Common myeloid progenitor, CD34-positive (primary cell): ENCODE data around the gene TRAPPC10.

ENCODE experiments used
- CTCF ChIA-PET: fragments of 350-600 bp; sonication (Branson Sonifier 250); formaldehyde crosslinking; loops from one replicate; lab custom pipeline; 2021; ENCODE audit warnings: antibody characterized with exemption; lab: Charles Lee
- POLR2A ChIA-PET: fragments of 350-600 bp; sonication (Branson Sonifier 250); formaldehyde crosslinking; loops from one replicate; lab custom pipeline; 2021; ENCODE audit warnings: antibody characterized with exemption; lab: Charles Lee
- DNase-seq, 3 donors: peaks; one replicate each; pipeline versions ENCODE4 v3.0.0 to v3.0.0-alpha.2; 2013
- H3K27ac ChIP-seq, 2 experiments: 1 replicate in 1 of 2; 2 replicates in 1 of 2; pipeline ENCODE4 v1.7.0; 2013; ENCODE audit warnings: inconsistent platforms in 2 of 2, low read length in 2 of 2, mild to moderate bottlenecking in 2 of 2, low read depth in 1 of 2, moderate library complexity in 1 of 2; ENCODE audit not compliant: severe bottlenecking in 2 of 2, insufficient read depth in 1 of 2, poor library complexity in 1 of 2
- H3K27me3 ChIP-seq, 5 experiments: replicated peaks in 2 of 5; 1 replicate in 3 of 5; 2 replicates in 2 of 5; pipeline versions ENCODE4 v1.6.1 to v1.7.0; 2013; ENCODE audit warnings: low read length in 4 of 5, mild to moderate bottlenecking in 2 of 5, moderate library complexity in 2 of 5, inconsistent platforms in 1 of 5; ENCODE audit not compliant: insufficient read depth in 5 of 5, control insufficient read depth in 4 of 5
- H3K36me3 ChIP-seq, 4 experiments: 1 replicate in 2 of 4; 2 replicates in 2 of 4; pipeline versions ENCODE4 v1.6.1 to v1.7.0; 2013; ENCODE audit warnings: low read length in 3 of 4, control low read depth in 1 of 4, mild to moderate bottlenecking in 1 of 4; ENCODE audit not compliant: control insufficient read depth in 4 of 4, insufficient read depth in 4 of 4
- H3K4me1 ChIP-seq, 4 experiments: 1 replicate in 3 of 4; 2 replicates in 1 of 4; pipeline versions ENCODE4 v1.6.1 to v1.7.1; 2013; ENCODE audit warnings: low read length in 3 of 4, mild to moderate bottlenecking in 3 of 4, control low read depth in 1 of 4, inconsistent platforms in 1 of 4, moderate library complexity in 1 of 4; ENCODE audit not compliant: control insufficient read depth in 4 of 4, insufficient read depth in 4 of 4; ENCODE audit errors: control extremely low read depth in 1 of 4
- H3K4me3 ChIP-seq, 7 experiments: 1 replicate in 4 of 7; 2 replicates in 3 of 7; pipeline versions ENCODE4 v1.5.1 to v1.7.0; 2013; ENCODE audit warnings: mild to moderate bottlenecking in 7 of 7, low read length in 6 of 7, moderate library complexity in 6 of 7, inconsistent platforms in 2 of 7, low read depth in 2 of 7, control low read depth in 1 of 7; ENCODE audit not compliant: insufficient read depth in 4 of 7, control insufficient read depth in 1 of 7; ENCODE audit errors: extremely low read depth in 1 of 7
- H3K9me3 ChIP-seq, 5 experiments: 1 replicate in 4 of 5; 2 replicates in 1 of 5; pipeline versions ENCODE4 v1.6.1 to v1.7.1; 2013; ENCODE audit warnings: low read length in 4 of 5, mild to moderate bottlenecking in 2 of 5, inconsistent platforms in 1 of 5, low read depth in 1 of 5, moderate library complexity in 1 of 5; ENCODE audit not compliant: control insufficient read depth in 4 of 5, insufficient read depth in 2 of 5; ENCODE audit errors: control extremely low read depth in 1 of 5
- WGBS: methylation state at CpG from one replicate; pipeline ENCODE4 v1.1.5; 2013; ENCODE audit not compliant: insufficient coverage; 5-methylcytosine and 5-hydroxymethylcytosine counted together

TRAPPC10 gene

DNA sequence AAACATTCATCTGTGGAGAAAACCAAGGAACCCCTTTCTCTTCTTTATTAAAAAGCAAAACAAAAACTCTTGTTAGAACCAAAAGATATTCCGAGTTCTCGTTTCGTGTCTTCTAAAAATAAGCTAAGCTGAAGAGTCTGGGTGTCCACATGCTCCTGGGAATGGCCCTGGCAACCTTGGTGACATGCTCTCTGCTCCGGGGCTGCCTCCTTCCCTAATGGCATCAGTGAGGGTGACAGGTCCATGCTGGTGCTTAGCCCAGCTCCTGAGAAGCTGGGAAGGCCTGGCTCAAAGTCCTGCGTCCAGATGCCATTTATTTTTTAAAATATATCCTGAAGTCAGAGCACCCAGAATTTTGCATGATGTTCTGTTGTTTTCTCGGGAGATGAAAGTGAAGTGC, 24.6 kb upstream of the TRAPPC10 start:
- 100% methylated on average over 5 of the region's 6 CpGs for WGBS
- CTCF ChIA-PET: interaction anchor here (1.4 kb wide), 1 partner anchor 10 kb away, joined by 3 read pairs; no protein-coding TSS in a partner anchor
- Histone ChIP-seq H3K27me3 (no peaks in the 10 kb centered on the region), H3K36me3 (peaks cover 0 to 6% (median 0%) of the 10 kb centered on the region in 4 experiments), H3K9me3 (no peaks in the 10 kb centered on the region), H3K4me1 (peaks cover 0 to 8% (median 4%) of the 10 kb centered on the region in 4 experiments), H3K4me3 (no peak overlapping the region), H3K27ac (no peak overlapping the region)
- no peak for DNase-seq
- POLR2A ChIA-PET: no interaction called here

DNA sequence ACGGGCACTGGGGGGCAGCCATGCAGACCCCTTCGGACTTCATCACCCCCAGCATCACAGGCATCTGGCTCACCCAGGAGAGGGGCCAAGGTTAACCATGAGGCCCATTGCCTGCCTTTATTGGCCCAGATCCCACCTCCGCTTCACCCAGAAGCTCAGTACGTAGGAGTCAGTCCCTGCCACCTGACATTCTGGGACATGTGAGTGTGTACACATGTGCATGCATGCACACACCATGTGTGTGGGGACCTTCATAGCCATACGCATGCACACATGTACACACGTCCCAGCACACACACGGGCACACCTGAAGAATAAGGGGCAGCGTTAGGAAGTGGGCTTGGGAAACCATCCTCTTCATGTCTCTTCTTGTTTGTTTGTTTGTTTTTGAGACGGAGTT, 24.1 kb upstream of the TRAPPC10 start:
- POLR2A ChIA-PET: no interaction called here
- Histone ChIP-seq H3K27ac (no peak overlapping the region), H3K4me3 (no peak overlapping the region), H3K9me3 (no peaks in the 10 kb centered on the region), H3K4me1 (peaks cover 0 to 8% (median 4%) of the 10 kb centered on the region in 4 experiments), H3K36me3 (peaks cover 0 to 4% (median 0%) of the 10 kb centered on the region in 4 experiments), H3K27me3 (no peaks in the 10 kb centered on the region)
- no peak for DNase-seq
- CTCF ChIA-PET: interaction anchor here (0.7 to 1.4 kb wide), 3 partner anchors 11 to 16 kb away, joined by 3 read pairs; no protein-coding TSS in a partner anchor
- WGBS: 93% methylated on average over 8 of the region's 9 CpGs

DNA sequence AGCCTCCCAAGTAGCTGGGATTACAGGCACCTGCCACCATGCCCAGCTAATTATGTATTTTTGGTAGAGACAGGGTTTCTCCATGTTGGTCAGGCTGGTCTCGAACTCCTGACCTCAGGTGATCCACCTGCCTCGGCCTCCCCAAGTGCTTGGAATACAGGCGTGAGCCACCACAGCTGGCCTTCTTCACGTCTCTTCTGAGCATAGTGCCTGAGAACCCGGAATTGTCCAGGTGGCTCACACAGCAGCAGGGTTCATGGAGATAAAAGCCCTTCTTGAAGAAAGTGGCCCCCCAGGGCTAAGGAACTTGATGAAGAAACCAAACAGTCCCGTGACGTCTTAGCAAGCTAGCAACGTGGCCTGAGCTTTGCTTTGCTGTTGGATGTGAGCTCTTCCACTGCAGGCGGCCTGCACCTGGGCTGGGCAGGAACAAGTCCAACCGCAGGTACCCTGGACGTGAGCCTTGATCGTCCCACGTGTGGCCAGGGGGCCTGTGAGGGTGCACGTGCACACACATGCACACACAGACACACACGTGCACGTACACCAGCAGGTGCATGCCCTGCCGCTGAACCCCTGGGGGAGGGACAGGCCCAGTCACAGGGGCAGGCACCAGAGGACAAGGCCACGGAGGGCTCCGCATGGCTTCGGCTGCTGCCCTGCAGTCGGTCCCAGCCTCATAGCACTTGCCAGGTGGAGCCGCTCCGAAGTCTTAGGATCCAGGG, 23.4 kb upstream of the TRAPPC10 start:
- POLR2A ChIA-PET: no interaction called here
- 95% methylated on average over 23 of the region's 23 CpGs for WGBS
- no peaks in the 10 kb centered on the region for H3K9me3 ChIP-seq
- H3K27me3 ChIP-seq: no peaks in the 10 kb centered on the region
- CTCF ChIA-PET: interaction anchor here (0.7 to 1.1 kb wide), 2 partner anchors 13 to 16 kb away, joined by 3 read pairs; no protein-coding TSS in a partner anchor
- H3K27ac ChIP-seq: no peak overlapping the region
- no peak for DNase-seq
- peaks cover 0 to 2% (median 0%) of the 10 kb centered on the region in 4 experiments for H3K36me3 ChIP-seq
- H3K4me3 ChIP-seq: no peak overlapping the region
- peaks cover 0 to 8% (median 4%) of the 10 kb centered on the region in 4 experiments for H3K4me1 ChIP-seq

DNA sequence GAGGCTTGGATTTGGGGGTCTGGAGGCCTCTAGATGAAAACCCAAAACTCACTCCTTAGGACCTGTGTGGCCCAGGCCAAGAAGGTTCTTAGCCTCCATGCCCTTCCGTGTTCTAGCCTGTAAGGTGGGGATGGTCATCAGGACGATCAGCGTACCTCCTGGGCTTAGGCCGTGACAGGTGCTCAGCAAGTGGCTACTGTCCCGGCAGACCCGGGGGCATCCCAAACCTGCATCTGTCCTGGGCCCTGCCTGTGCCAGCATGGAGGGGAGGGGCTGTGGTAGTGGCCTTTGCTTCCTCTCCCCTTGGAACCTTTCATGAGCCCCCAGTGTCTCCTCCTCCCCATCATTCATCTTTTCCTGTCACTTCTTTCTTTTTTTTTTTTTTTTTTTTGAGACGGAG, 22.7 kb upstream of the TRAPPC10 start:
- Histone ChIP-seq H3K9me3 (no peaks in the 10 kb centered on the region), H3K4me3 (no peak overlapping the region), H3K36me3 (no peaks in the 10 kb centered on the region), H3K4me1 (peaks cover 0 to 8% (median 4%) of the 10 kb centered on the region in 4 experiments), H3K27me3 (no peaks in the 10 kb centered on the region), H3K27ac (no peak overlapping the region)
- ChIA-PET POLR2A (no interaction called here), CTCF (no interaction called here)
- 96% methylated on average over 5 of the region's 7 CpGs for WGBS
- no peak for DNase-seq

DNA sequence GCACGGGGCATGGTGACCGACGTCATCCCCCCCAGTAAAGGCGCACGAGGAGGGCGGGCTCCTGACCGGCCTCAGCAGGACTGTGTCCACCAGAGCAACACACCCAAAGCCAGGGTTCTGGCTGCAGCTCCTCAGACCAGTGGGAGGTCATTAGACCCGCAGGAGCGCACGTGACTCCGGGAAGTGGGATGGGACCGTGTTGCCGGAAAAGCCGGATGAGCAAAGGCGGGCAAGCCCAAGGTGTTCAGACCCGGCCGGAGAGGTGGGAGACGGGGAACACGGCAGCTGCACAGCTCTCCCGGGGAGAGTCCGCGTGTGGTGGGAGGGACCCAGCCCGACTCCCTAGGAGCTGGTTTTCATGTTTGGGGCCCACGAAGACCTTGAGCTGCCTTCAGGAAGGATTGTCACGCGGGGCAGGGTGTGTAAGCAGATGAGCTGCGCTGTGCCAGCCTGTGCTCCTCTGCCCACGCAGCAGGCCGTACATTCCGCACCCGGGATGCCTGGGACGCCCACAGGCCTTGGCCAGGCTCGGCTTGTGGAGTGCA, 20.6 kb upstream of the TRAPPC10 start:
- POLR2A ChIA-PET: no interaction called here
- 97% methylated on average over 28 of the region's 33 CpGs for WGBS
- no peak overlapping the region for H3K4me3 ChIP-seq

DNA sequence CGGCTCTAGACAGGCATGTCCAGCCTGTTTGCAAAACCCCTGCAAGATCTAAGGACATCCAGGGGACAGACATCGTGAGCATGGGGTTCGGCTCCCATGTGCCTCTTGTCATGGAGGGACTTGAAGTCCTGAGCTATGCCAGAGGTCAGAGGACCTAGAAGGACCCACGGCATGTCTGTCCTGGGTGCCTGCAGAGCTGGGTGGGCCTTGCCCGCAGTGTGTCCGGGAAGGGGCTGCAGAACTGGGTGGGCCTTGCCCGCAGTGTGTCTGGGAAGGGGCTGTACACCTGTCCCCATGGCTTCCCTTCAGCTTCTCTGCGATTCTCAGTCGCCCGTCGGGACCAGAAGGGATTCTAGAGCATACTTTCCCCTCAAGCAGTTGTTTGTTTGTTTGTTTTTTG, 20.0 kb upstream of the TRAPPC10 start:
- ChIA-PET POLR2A (no interaction called here), CTCF (interaction anchor here (1.2 to 2.5 kb wide), 3 partner anchors 10 to 15 kb away, joined by 3 to 8 read pairs (median 3); no protein-coding TSS in a partner anchor)
- H3K9me3 ChIP-seq: peaks cover 0 to 3% (median 0%) of the 10 kb centered on the region in 5 experiments
- H3K27me3 ChIP-seq: no peaks in the 10 kb centered on the region
- DNase-seq: no peak
- H3K4me3 ChIP-seq: no peak overlapping the region
- H3K27ac ChIP-seq: no peak overlapping the region
- no peaks in the 10 kb centered on the region for H3K4me1 ChIP-seq
- no peaks in the 10 kb centered on the region for H3K36me3 ChIP-seq
- 97% methylated on average over 11 of the region's 11 CpGs for WGBS

More for the DNA sequence above, 20.6 kb upstream of the TRAPPC10 start:
- Histone ChIP-seq H3K9me3 (peaks cover 0 to 3% (median 0%) of the 10 kb centered on the region in 5 experiments), H3K36me3 (no peaks in the 10 kb centered on the region), H3K27me3 (no peaks in the 10 kb centered on the region), H3K27ac (no peak overlapping the region), H3K4me1 (no peaks in the 10 kb centered on the region)
- DNase-seq: no peak
- CTCF ChIA-PET: interaction anchor here (1.2 to 2.5 kb wide), 3 partner anchors 11 to 15 kb away, joined by 3 to 8 read pairs (median 3); no protein-coding TSS in a partner anchor
